ENCODE results near the gene LMO3. TPM values are rescaled to one million over a fixed set of nuclear protein-coding genes. Genes with fewer than 3 reads are reported as not detected.
A peak's percentile ranks its signal among the peaks of the same experiment; 100 is the strongest.

Gene LMO3
- total and polyA plus RNA-seq, 2 donors (not counting 3 experiments of a cell fraction or from before 2014, with no cell fraction given), result not detected

DNA sequence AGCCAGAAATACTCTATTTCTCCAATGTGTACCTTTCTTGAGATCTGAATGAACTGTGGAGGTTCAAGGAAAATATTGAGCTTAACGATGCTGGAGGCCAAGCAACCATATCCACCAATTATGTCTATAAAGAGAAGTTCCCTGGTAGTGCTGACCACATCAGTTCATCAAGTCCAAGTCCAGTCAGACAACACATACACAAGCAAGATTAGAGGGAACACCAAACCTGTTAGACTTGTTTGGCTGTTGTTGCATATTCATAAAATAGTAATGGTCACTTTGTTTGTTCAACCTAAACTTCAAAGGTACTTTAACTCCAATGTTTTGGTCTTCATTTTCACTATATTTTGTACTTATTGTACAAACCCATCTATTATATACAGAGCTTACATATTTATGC is 81.6 kb downstream of the LMO3 start:
- H4K20me1 ChIP-seq (replicated peaks; ENCODE audit: control insufficient read depth, extremely low read depth, insufficient read depth, low read length), result no peaks in the 10 kb centered on the region
- ChIA-PET POLR2A (no interaction called here), CTCF (no interaction called here)
- BruUV-seq (replicated peaks), result no TSS peak
- H3K4me1 ChIP-seq (ENCODE audit: control insufficient read depth, extremely low read depth, insufficient read depth, low read length), result no peaks in the 10 kb centered on the region
- dilution Hi-C loops (cut with MboI; ENCODE audit: extremely low pct_ligation_motif_present, low sequenced_read_pairs) (no loop called here), intact Hi-C loops (cut with micrococcal nuclease) (no loop called here)
- no peaks in the 10 kb centered on the region for H3K27me3 ChIP-seq (ENCODE audit: control insufficient read depth in 2 of 2, insufficient read depth in 2 of 2, low read length in 2 of 2)
- H3K4me3 ChIP-seq (replicated peaks in 1 of 3; ENCODE audit: insufficient read depth in 1 of 3, low read depth in 1 of 3, low read length in 3 of 3), result no peak overlapping the region
- H3K9me3 ChIP-seq (replicated peaks; ENCODE audit: control insufficient read depth, insufficient read depth, low read length), result no peaks in the 10 kb centered on the region
- H3K79me2 ChIP-seq (ENCODE audit: control insufficient read depth, insufficient read depth, low read length), result no peaks in the 10 kb centered on the region
- no peaks in the 10 kb centered on the region for H3K36me3 ChIP-seq (ENCODE audit: control insufficient read depth in 2 of 2, extremely low read depth in 1 of 2, insufficient read depth in 2 of 2, low read length in 2 of 2)
- no peak overlapping the region for H3K9ac ChIP-seq (replicated peaks; ENCODE audit: extremely low read depth, insufficient read depth, low read length)
- TF ChIP-seq EZH2 (IDR thresholded peaks at IDR 0.05; ENCODE audit: borderline replicate concordance, low read depth, low read length, severe bottlenecking) (no peak), POLR2A (IDR thresholded peaks at IDR 0.05; ENCODE audit: low read depth, low read length) (no peak), POLR2AphosphoS5 (IDR thresholded peaks at IDR 0.05; ENCODE audit: insufficient read depth, low read depth, low read length) (no peak), FOS (IDR thresholded peaks at IDR 0.05; ENCODE audit: borderline replicate concordance, insufficient read depth, low read length) (no peak), GATA2 (IDR thresholded peaks at IDR 0.05; ENCODE audit: insufficient read depth, insufficient read length, low read depth, low read length) (no peak), JUN (IDR thresholded peaks at IDR 0.05; ENCODE audit: borderline replicate concordance, insufficient read depth, insufficient read length, low read depth) (no peak), MYC (IDR thresholded peaks at IDR 0.05; ENCODE audit: low read depth, low read length) (no peak)
- TF ChIP-seq, protein P1, sequence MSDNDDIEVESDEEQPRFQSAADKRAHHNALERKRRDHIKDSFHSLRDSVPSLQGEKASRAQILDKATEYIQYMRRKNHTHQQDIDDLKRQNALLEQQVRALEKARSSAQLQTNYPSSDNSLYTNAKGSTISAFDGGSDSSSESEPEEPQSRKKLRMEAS (IDR thresholded peaks at IDR 0.05; ENCODE audit: insufficient read depth, insufficient read length), result no peak
- TF ChIP-seq, protein P2, sequence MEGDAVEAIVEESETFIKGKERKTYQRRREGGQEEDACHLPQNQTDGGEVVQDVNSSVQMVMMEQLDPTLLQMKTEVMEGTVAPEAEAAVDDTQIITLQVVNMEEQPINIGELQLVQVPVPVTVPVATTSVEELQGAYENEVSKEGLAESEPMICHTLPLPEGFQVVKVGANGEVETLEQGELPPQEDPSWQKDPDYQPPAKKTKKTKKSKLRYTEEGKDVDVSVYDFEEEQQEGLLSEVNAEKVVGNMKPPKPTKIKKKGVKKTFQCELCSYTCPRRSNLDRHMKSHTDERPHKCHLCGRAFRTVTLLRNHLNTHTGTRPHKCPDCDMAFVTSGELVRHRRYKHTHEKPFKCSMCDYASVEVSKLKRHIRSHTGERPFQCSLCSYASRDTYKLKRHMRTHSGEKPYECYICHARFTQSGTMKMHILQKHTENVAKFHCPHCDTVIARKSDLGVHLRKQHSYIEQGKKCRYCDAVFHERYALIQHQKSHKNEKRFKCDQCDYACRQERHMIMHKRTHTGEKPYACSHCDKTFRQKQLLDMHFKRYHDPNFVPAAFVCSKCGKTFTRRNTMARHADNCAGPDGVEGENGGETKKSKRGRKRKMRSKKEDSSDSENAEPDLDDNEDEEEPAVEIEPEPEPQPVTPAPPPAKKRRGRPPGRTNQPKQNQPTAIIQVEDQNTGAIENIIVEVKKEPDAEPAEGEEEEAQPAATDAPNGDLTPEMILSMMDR (IDR thresholded peaks at IDR 0.05; ENCODE audit: extremely low read depth in 1 of 2, insufficient read depth in 1 of 2, low read depth in 1 of 2, low read length in 2 of 2), result no peak
- H3K27ac ChIP-seq (ENCODE audit: insufficient read depth, low read depth, low read length), result no peak overlapping the region
- no peak overlapping the region for H3K4me2 ChIP-seq (ENCODE audit: insufficient read depth, low read length)
- H3K9me1 ChIP-seq (replicated peaks; ENCODE audit: control insufficient read depth, extremely low read depth, insufficient read depth, low read length), result no peaks in the 10 kb centered on the region
- DNase-seq (ENCODE audit: low read depth, low spot score) (no peak), FAIRE-seq (peak; percentile 28)
- no peak overlapping the region for H2AFZ ChIP-seq (ENCODE audit: low read depth, low read length)

All from endothelial cell of umbilical vein (primary cell).